ENCODE data around the gene CSTF1.

The CSTF1 gene

DNA sequence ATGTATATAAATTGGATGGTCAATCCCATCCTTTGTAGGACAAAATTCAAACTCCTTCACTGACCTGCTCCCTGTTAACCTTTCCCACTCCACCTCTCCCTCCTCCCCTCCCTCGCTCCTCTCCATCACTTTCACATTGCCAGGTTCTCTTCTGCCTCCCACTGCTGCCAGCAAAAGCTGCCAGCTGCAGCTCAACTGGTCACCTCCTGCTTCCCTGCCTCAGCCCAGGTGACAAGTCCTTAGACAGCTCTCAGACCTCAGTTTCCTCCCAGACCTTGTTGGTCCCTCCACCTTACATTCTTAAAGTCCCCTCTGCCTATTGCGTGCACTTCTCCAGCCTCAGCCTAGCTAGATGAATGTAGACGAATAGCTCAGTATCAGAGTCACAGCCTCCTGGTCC lies 52.7 kb downstream of the CSTF1 start (continued):
- TF ChIP-seq, protein P1, sequence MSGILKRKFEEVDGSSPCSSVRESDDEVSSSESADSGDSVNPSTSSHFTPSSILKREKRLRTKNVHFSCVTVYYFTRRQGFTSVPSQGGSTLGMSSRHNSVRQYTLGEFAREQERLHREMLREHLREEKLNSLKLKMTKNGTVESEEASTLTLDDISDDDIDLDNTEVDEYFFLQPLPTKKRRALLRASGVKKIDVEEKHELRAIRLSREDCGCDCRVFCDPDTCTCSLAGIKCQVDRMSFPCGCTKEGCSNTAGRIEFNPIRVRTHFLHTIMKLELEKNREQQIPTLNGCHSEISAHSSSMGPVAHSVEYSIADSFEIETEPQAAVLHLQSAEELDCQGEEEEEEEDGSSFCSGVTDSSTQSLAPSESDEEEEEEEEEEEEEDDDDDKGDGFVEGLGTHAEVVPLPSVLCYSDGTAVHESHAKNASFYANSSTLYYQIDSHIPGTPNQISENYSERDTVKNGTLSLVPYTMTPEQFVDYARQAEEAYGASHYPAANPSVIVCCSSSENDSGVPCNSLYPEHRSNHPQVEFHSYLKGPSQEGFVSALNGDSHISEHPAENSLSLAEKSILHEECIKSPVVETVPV (CRISPR knock-in tag; IDR thresholded peaks at IDR 0.05), result no peak

DNA sequence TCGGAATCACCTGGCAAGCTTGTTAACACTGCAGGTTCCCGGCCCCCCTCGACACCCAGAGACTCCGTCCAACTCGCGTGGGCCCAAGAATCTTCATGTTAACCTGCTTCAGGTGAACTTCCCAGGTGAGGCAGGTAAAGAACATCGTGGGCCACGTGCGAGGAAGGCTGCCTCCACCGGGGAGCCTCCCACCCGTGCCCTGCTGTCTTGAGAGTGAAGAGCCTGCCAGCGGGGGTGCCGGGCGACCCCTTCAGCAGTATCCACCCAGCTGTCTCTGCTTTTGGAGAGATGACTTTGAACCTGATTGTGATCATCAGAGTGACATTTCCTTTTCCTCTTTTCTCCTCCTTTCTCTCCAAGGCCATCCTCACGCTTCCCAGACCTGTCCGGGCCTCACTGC lies 53.1 kb downstream of the CSTF1 start:
- ATAC-seq, result no peak
- TF ChIP-seq ZC3H10 (CRISPR knock-in tag; IDR thresholded peaks at IDR 0.05) (no peak), ZNF565 (CRISPR knock-in tag; conservative IDR thresholded peaks at IDR 0.05; ENCODE audit: low read depth) (no peak), SNAI2 (CRISPR knock-in tag; IDR thresholded peaks at IDR 0.05) (no peak), TOX (CRISPR knock-in tag; IDR thresholded peaks at IDR 0.05; ENCODE audit: borderline replicate concordance) (no peak), ZFP30 (CRISPR knock-in tag; IDR thresholded peaks at IDR 0.05) (no peak), ISL1 (CRISPR knock-in tag; IDR thresholded peaks at IDR 0.05) (no peak), OSR1 (CRISPR knock-in tag; IDR thresholded peaks at IDR 0.05) (no peak), ESRRG (CRISPR knock-in tag; IDR thresholded peaks at IDR 0.05) (no peak)
- TF ChIP-seq, protein P2, sequence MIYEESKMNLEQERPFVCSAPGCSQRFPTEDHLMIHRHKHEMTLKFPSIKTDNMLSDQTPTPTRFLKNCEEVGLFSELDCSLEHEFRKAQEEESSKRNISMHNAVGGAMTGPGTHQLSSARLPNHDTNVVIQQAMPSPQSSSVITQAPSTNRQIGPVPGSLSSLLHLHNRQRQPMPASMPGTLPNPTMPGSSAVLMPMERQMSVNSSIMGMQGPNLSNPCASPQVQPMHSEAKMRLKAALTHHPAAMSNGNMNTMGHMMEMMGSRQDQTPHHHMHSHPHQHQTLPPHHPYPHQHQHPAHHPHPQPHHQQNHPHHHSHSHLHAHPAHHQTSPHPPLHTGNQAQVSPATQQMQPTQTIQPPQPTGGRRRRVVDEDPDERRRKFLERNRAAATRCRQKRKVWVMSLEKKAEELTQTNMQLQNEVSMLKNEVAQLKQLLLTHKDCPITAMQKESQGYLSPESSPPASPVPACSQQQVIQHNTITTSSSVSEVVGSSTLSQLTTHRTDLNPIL (CRISPR knock-in tag; IDR thresholded peaks at IDR 0.05; ENCODE audit: low read depth), result no peak
- TF ChIP-seq, protein P3, sequence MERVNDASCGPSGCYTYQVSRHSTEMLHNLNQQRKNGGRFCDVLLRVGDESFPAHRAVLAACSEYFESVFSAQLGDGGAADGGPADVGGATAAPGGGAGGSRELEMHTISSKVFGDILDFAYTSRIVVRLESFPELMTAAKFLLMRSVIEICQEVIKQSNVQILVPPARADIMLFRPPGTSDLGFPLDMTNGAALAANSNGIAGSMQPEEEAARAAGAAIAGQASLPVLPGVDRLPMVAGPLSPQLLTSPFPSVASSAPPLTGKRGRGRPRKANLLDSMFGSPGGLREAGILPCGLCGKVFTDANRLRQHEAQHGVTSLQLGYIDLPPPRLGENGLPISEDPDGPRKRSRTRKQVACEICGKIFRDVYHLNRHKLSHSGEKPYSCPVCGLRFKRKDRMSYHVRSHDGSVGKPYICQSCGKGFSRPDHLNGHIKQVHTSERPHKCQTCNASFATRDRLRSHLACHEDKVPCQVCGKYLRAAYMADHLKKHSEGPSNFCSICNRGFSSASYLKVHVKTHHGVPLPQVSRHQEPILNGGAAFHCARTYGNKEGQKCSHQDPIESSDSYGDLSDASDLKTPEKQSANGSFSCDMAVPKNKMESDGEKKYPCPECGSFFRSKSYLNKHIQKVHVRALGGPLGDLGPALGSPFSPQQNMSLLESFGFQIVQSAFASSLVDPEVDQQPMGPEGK (CRISPR knock-in tag; IDR thresholded peaks at IDR 0.05; ENCODE audit: borderline replicate concordance), result no peak

DNA sequence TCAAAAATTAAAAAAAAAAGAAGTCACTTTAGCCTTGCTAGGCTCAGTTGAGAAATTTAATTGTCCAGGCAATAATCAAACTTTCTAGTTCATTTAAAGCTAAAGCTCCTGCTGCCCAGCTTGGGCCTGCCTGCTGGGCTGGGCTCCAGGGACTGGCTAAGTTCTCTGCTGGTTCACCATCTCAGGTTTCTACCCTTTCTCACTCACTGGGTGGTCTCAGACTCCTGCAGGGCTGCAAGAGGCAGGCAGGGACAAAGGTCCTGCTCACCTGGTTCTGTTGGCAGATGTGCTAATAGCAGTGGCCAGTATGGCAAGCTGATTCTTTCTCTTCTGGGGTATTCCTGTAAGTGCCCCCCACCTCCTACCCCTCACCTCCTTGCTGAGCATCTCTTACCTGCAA lies 54.8 kb downstream of the CSTF1 start:
- no peak for TF ChIP-seq ZFP30 (CRISPR knock-in tag; IDR thresholded peaks at IDR 0.05)
- TF ChIP-seq ZC3H10 (CRISPR knock-in tag; IDR thresholded peaks at IDR 0.05), result no peak
- TF ChIP-seq, protein P4, sequence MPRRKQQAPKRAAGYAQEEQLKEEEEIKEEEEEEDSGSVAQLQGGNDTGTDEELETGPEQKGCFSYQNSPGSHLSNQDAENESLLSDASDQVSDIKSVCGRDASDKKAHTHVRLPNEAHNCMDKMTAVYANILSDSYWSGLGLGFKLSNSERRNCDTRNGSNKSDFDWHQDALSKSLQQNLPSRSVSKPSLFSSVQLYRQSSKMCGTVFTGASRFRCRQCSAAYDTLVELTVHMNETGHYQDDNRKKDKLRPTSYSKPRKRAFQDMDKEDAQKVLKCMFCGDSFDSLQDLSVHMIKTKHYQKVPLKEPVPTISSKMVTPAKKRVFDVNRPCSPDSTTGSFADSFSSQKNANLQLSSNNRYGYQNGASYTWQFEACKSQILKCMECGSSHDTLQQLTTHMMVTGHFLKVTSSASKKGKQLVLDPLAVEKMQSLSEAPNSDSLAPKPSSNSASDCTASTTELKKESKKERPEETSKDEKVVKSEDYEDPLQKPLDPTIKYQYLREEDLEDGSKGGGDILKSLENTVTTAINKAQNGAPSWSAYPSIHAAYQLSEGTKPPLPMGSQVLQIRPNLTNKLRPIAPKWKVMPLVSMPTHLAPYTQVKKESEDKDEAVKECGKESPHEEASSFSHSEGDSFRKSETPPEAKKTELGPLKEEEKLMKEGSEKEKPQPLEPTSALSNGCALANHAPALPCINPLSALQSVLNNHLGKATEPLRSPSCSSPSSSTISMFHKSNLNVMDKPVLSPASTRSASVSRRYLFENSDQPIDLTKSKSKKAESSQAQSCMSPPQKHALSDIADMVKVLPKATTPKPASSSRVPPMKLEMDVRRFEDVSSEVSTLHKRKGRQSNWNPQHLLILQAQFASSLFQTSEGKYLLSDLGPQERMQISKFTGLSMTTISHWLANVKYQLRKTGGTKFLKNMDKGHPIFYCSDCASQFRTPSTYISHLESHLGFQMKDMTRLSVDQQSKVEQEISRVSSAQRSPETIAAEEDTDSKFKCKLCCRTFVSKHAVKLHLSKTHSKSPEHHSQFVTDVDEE (CRISPR knock-in tag; IDR thresholded peaks at IDR 0.05), result no peak
- no peak for TF ChIP-seq GLIS3 (CRISPR knock-in tag; IDR thresholded peaks at IDR 0.05)
- no peak for TF ChIP-seq PPARA (CRISPR knock-in tag; IDR thresholded peaks at IDR 0.05; ENCODE audit: borderline replicate concordance)
- no peak for TF ChIP-seq TOX (CRISPR knock-in tag; IDR thresholded peaks at IDR 0.05; ENCODE audit: borderline replicate concordance)
- no peak for TF ChIP-seq BACH2 (CRISPR knock-in tag; IDR thresholded peaks at IDR 0.05; ENCODE audit: borderline replicate concordance)
- TF ChIP-seq RARB (CRISPR knock-in tag; IDR thresholded peaks at IDR 0.05), result no peak
- TF ChIP-seq CSDC2 (CRISPR knock-in tag; IDR thresholded peaks at IDR 0.05), result no peak
- no peak for TF ChIP-seq OSR1 (CRISPR knock-in tag; IDR thresholded peaks at IDR 0.05)
- TF ChIP-seq, protein P2 (CRISPR knock-in tag; IDR thresholded peaks at IDR 0.05; ENCODE audit: low read depth), result no peak
- TF ChIP-seq, protein P5, sequence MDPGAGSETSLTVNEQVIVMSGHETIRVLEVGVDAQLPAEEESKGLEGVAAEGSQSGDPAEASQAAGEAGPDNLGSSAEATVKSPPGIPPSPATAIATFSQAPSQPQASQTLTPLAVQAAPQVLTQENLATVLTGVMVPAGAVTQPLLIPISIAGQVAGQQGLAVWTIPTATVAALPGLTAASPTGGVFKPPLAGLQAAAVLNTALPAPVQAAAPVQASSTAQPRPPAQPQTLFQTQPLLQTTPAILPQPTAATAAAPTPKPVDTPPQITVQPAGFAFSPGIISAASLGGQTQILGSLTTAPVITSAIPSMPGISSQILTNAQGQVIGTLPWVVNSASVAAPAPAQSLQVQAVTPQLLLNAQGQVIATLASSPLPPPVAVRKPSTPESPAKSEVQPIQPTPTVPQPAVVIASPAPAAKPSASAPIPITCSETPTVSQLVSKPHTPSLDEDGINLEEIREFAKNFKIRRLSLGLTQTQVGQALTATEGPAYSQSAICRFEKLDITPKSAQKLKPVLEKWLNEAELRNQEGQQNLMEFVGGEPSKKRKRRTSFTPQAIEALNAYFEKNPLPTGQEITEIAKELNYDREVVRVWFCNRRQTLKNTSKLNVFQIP (CRISPR knock-in tag; IDR thresholded peaks at IDR 0.05; ENCODE audit: borderline replicate concordance, low read depth), result no peak
- TF ChIP-seq ZFP3 (CRISPR knock-in tag; IDR thresholded peaks at IDR 0.05), result no peak
- no peak for TF ChIP-seq ZNF8 (CRISPR knock-in tag; IDR thresholded peaks at IDR 0.05)
- no peak for TF ChIP-seq TCF4 (CRISPR knock-in tag; IDR thresholded peaks at IDR 0.05; ENCODE audit: borderline replicate concordance)
- no peak for TF ChIP-seq ARNTL (CRISPR knock-in tag; IDR thresholded peaks at IDR 0.05; ENCODE audit: borderline replicate concordance, low read depth)
- TF ChIP-seq ESRRG (CRISPR knock-in tag; IDR thresholded peaks at IDR 0.05), result no peak
- TF ChIP-seq ISL1 (CRISPR knock-in tag; IDR thresholded peaks at IDR 0.05), result no peak
- TF ChIP-seq, protein P3 (CRISPR knock-in tag; IDR thresholded peaks at IDR 0.05; ENCODE audit: borderline replicate concordance), result no peak
- no peak for ATAC-seq
